Measurements from ENCODE around the gene UQCR10.

DNA sequence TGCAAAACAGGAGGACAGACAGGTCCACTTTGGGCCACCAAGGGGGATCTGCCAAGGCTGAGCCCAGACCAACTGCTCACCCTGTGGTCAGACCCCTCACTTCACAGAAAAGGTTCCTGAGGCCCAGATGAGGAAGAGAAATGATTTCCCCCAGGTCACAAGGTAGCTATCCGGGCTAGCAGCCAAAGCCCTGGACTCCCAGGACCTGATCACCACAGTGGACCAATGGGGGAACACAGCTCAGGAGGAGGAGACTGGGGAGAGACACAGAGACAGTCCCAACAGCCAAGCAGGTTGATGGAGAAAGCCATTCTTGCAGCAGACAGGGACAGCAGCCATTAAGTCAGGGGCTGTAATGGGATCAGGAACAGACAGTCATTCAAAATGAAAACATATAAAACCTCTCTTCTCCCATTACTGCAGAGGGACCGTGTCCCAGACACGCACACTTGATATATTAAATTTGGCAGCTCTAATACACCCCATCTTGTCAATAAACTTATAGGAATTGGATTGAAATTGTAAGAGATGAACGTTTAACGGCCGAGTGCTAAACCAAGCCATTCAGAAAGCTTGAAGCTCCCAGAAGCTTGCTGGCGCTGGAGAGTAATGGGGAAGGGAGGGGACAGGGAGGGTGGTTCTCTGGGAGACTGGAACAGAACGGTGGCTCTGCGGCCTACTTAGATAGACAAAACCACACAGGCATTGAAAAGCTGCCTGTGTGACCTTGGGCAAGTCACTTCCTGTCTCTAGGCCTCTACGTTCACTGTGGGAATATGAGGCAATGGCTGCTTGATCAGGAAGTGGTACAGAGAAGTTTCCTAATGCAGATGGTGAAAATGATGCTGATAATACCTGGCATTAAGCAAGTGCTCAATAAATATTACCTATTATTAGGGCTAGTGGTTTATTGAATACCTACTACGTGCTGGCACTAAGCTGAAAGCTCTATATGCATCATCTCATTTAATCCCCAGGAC is 16.3 kb upstream of the UQCR10 start:
- TF ChIP-seq, protein P1, sequence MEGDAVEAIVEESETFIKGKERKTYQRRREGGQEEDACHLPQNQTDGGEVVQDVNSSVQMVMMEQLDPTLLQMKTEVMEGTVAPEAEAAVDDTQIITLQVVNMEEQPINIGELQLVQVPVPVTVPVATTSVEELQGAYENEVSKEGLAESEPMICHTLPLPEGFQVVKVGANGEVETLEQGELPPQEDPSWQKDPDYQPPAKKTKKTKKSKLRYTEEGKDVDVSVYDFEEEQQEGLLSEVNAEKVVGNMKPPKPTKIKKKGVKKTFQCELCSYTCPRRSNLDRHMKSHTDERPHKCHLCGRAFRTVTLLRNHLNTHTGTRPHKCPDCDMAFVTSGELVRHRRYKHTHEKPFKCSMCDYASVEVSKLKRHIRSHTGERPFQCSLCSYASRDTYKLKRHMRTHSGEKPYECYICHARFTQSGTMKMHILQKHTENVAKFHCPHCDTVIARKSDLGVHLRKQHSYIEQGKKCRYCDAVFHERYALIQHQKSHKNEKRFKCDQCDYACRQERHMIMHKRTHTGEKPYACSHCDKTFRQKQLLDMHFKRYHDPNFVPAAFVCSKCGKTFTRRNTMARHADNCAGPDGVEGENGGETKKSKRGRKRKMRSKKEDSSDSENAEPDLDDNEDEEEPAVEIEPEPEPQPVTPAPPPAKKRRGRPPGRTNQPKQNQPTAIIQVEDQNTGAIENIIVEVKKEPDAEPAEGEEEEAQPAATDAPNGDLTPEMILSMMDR (IDR thresholded peaks at IDR 0.05), result no peak
- TF ChIP-seq POLR2AphosphoS5 (IDR thresholded peaks at IDR 0.05; ENCODE audit: low read depth, low read length), result no peak
- TF ChIP-seq, protein P2, sequence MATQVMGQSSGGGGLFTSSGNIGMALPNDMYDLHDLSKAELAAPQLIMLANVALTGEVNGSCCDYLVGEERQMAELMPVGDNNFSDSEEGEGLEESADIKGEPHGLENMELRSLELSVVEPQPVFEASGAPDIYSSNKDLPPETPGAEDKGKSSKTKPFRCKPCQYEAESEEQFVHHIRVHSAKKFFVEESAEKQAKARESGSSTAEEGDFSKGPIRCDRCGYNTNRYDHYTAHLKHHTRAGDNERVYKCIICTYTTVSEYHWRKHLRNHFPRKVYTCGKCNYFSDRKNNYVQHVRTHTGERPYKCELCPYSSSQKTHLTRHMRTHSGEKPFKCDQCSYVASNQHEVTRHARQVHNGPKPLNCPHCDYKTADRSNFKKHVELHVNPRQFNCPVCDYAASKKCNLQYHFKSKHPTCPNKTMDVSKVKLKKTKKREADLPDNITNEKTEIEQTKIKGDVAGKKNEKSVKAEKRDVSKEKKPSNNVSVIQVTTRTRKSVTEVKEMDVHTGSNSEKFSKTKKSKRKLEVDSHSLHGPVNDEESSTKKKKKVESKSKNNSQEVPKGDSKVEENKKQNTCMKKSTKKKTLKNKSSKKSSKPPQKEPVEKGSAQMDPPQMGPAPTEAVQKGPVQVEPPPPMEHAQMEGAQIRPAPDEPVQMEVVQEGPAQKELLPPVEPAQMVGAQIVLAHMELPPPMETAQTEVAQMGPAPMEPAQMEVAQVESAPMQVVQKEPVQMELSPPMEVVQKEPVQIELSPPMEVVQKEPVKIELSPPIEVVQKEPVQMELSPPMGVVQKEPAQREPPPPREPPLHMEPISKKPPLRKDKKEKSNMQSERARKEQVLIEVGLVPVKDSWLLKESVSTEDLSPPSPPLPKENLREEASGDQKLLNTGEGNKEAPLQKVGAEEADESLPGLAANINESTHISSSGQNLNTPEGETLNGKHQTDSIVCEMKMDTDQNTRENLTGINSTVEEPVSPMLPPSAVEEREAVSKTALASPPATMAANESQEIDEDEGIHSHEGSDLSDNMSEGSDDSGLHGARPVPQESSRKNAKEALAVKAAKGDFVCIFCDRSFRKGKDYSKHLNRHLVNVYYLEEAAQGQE (IDR thresholded peaks at IDR 0.05; ENCODE audit: insufficient read depth in 1 of 2, low read depth in 2 of 2, low read length in 1 of 2), result no peak
- TF ChIP-seq TCF7L2 (IDR thresholded peaks at IDR 0.05; ENCODE audit: low read depth, low read length), result no peak

All from Panc1 (cell line).